Transverse colon (tissue), 4 donors: ENCODE data around the gene THBS1. TPM values are rescaled to one million over a fixed set of nuclear protein-coding genes. Genes with fewer than 3 reads are reported as not detected.

Experiments
- DNase-seq: peaks from one replicate; pipeline ENCODE4 v3.0.0-alpha.2; 2019
- H3K27ac ChIP-seq, 4 donors: fragments of 200-600 bp; sonication (generic); 2 replicates each; pipeline ENCODE4 v1.5.1; 2016 to 2018; ENCODE audit warnings: inconsistent platforms in 4 of 4
- H3K27me3 ChIP-seq: fragments of 200-600 bp; sonication (generic); 2 replicates; pipeline ENCODE4 v1.5.1; 2017; ENCODE audit warnings: inconsistent platforms
- H3K36me3 ChIP-seq, 4 donors: fragments of 200-600 bp; sonication (generic); 2 replicates each; pipeline ENCODE4 v1.5.1; 2017 to 2019; ENCODE audit warnings: inconsistent platforms in 4 of 4
- H3K4me1 ChIP-seq, 4 donors: fragments of 200-600 bp; sonication (generic); 2 replicates each; pipeline ENCODE4 v1.5.1; 2017 to 2020; ENCODE audit warnings: inconsistent platforms in 4 of 4
- H3K4me3 ChIP-seq, 4 donors: fragments of 200-600 bp; sonication (generic); 1 replicate in 1 of 4; 2 replicates in 3 of 4; pipeline versions ENCODE4 v1.5.1 to v1.6.1; 2017 to 2019; ENCODE audit warnings: inconsistent platforms in 4 of 4
- H3K9me3 ChIP-seq, 2 donors: fragments of 200-600 bp; sonication (generic); 2 replicates each; pipeline ENCODE4 v1.5.1; 2017 to 2019; ENCODE audit warnings: inconsistent platforms in 2 of 2
- EP300 ChIP-seq: sonication (generic); formaldehyde crosslinking; IDR thresholded peaks from one replicate; pipeline ENCODE4 v1.6.1; 2017; ENCODE audit warnings: antibody characterized with exemption, low read depth
- POLR2A ChIP-seq: fragments of 450-650 bp; IDR thresholded peaks from one replicate; pipeline ENCODE4 v1.6.1; 2016; ENCODE audit warnings: antibody characterized with exemption, mild to moderate bottlenecking, moderate library complexity
- POLR2AphosphoS5 ChIP-seq, 3 donors: sonication (generic); formaldehyde crosslinking; IDR thresholded peaks; one replicate each; pipeline ENCODE4 v1.6.1; 2016; ENCODE audit warnings: antibody characterized with exemption in 3 of 3
- WGBS, 2 donors: methylation state at CpG; one replicate each; pipeline ENCODE4 v1.1.5; 2018; ENCODE audit warnings: low coverage in 1 of 2; 5-methylcytosine and 5-hydroxymethylcytosine counted together
- in situ Hi-C, 4 donors: fragments of 200-750 bp; cut with MboI; loops; one replicate each; pipeline versions ENCODE4 v1.15.0 to v1.15.1; 2017; ENCODE audit warnings: low sequenced_read_pairs in 3 of 4, low pct_ligation_motif_present in 1 of 4, low pct_unique_long_range_greater_than_20kb in 1 of 4
- intact Hi-C: fragments of 100-400 bp; cut with DNase I; formaldehyde crosslinking; loops from one replicate; pipeline ENCODE4 v1.15.1; 2023; ENCODE audit warnings: low total_unique reads
- total RNA-seq, 4 donors: library from RNA; depleted of rRNA; stranded (reverse); fragments of >200 nt; gene quantifications; one replicate each; pipeline ENCODE4 v1.1.0, GENCODE V29; 2016
- TF ChIP-seq, protein P1 (sequence below), 5 experiments: fragments of 200-600 bp in 3 of 5; fragments of 450-650 bp in 2 of 5; sonication (generic) in 3 of 5; IDR thresholded peaks; 1 replicate in 2 of 5; 2 replicates in 3 of 5; pipeline ENCODE4 v1.5.1; 2016 to 2017; ENCODE audit warnings: antibody characterized with exemption in 5 of 5, inconsistent platforms in 3 of 5, mild to moderate bottlenecking in 2 of 5, moderate library complexity in 1 of 5

Gene THBS1
- total RNA-seq, 4 donors from 2014 or later: 197 to 753 (median 410) TPM

- no peaks in the 10 kb centered on the region for H3K9me3 ChIP-seq
- WGBS, 2 donors: 44 to 67% methylated on average over 2 of the region's 2 CpGs
- in situ Hi-C loops (loop anchor here in 1 of 4 donors (25.0 kb wide), 1 partner anchor 390 kb away; no protein-coding TSS in a partner anchor), intact Hi-C loops (loop anchor here (10.0 kb wide), 1 partner anchor 48 kb away; no protein-coding TSS in a partner anchor)
- no peaks in the 10 kb centered on the region for H3K27me3 ChIP-seq
- TF ChIP-seq POLR2AphosphoS5 (IDR thresholded peaks at IDR 0.05): no peak
- TF ChIP-seq EP300: no peak
- TF ChIP-seq POLR2A: no peak
- TF ChIP-seq, protein P1, sequence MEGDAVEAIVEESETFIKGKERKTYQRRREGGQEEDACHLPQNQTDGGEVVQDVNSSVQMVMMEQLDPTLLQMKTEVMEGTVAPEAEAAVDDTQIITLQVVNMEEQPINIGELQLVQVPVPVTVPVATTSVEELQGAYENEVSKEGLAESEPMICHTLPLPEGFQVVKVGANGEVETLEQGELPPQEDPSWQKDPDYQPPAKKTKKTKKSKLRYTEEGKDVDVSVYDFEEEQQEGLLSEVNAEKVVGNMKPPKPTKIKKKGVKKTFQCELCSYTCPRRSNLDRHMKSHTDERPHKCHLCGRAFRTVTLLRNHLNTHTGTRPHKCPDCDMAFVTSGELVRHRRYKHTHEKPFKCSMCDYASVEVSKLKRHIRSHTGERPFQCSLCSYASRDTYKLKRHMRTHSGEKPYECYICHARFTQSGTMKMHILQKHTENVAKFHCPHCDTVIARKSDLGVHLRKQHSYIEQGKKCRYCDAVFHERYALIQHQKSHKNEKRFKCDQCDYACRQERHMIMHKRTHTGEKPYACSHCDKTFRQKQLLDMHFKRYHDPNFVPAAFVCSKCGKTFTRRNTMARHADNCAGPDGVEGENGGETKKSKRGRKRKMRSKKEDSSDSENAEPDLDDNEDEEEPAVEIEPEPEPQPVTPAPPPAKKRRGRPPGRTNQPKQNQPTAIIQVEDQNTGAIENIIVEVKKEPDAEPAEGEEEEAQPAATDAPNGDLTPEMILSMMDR (IDR thresholded peaks at IDR 0.05): no peak
- no peak for DNase-seq
- H3K27ac ChIP-seq: no peak overlapping the region
- no peak overlapping the region for H3K4me3 ChIP-seq
- H3K4me1 ChIP-seq: peaks cover 0 to 20% (median 12%) of the 10 kb centered on the region in 4 donors
- H3K36me3 ChIP-seq: no peaks in the 10 kb centered on the region
Measured at GRCh38 chr15:39552556-39552955, 28.3 kb upstream of the THBS1 start.

GRCh38 chr15:39553947-39554693 is 26.8 kb upstream of the THBS1 start:
- TF ChIP-seq POLR2AphosphoS5 (IDR thresholded peaks at IDR 0.05) (no peak), EP300 (no peak)
- TF ChIP-seq, protein P1 (IDR thresholded peaks at IDR 0.05): no peak
- no peaks in the 10 kb centered on the region for H3K9me3 ChIP-seq
- in situ Hi-C loops (loop anchor here in 1 of 4 donors (25.0 kb wide), 1 partner anchor 392 kb away; no protein-coding TSS in a partner anchor), intact Hi-C loops (loop anchor here (10.0 kb wide), 1 partner anchor 49 kb away; no protein-coding TSS in a partner anchor)
- peak overlapping the region in 3 of 4 donors; percentile 10 to 56 (median 46) for H3K27ac ChIP-seq
- WGBS, 2 donors: 19 to 37% methylated on average over 2 of the region's 2 CpGs
- DNase-seq: peak; percentile 58
- no peaks in the 10 kb centered on the region for H3K36me3 ChIP-seq
- no peak overlapping the region for H3K4me3 ChIP-seq
- H3K4me1 ChIP-seq: peaks cover 0 to 20% (median 12%) of the 10 kb centered on the region in 4 donors
- H3K27me3 ChIP-seq: no peaks in the 10 kb centered on the region

- in situ Hi-C loops: loop anchor here in 1 of 4 donors (25.0 kb wide), 1 partner anchor 393 kb away; no protein-coding TSS in a partner anchor
- intact Hi-C loops: loop anchor here (10.0 kb wide), 1 partner anchor 50 kb away; no protein-coding TSS in a partner anchor
Measured at GRCh38 chr15:39554746-39555387, 26.0 kb upstream of the THBS1 start.

More at GRCh38 chr15:39554746-39555387, 26.0 kb upstream of the THBS1 start:
- no peak for DNase-seq
- H3K27ac ChIP-seq: peak overlapping the region in 2 of 4 donors; percentile 13 to 46
- H3K27me3 ChIP-seq: no peaks in the 10 kb centered on the region
- H3K36me3 ChIP-seq: no peaks in the 10 kb centered on the region
- no peaks in the 10 kb centered on the region for H3K9me3 ChIP-seq
- TF ChIP-seq POLR2A (no peak), POLR2AphosphoS5 (IDR thresholded peaks at IDR 0.05) (no peak), EP300 (no peak)
- TF ChIP-seq, protein P1 (IDR thresholded peaks at IDR 0.05): no peak
- H3K4me3 ChIP-seq: no peak overlapping the region
- H3K4me1 ChIP-seq: peaks cover 0 to 20% (median 12%) of the 10 kb centered on the region in 4 donors
